ENCODE results near the gene CBX2.

DNA sequence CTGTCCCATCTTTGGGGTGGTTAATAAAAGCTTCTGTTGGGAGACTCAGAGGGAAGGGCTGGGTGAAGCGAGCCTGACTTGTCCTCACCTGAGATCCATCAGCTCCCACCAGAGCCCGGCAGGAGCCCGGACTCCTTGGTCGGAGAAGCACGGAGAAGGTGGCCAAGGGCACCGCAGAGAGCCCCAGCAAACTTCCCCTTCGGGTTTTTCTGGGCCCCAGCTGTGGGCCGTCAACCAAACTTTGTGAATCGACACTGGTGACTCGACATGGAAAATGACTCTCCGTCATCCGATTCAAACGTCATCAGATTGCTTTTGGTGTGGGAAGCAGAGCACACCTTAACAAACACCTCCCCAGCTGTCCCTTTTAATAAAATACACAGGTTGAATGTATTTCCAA is 25.8 kb upstream of the CBX2 start:
- TF ChIP-seq, protein P1, sequence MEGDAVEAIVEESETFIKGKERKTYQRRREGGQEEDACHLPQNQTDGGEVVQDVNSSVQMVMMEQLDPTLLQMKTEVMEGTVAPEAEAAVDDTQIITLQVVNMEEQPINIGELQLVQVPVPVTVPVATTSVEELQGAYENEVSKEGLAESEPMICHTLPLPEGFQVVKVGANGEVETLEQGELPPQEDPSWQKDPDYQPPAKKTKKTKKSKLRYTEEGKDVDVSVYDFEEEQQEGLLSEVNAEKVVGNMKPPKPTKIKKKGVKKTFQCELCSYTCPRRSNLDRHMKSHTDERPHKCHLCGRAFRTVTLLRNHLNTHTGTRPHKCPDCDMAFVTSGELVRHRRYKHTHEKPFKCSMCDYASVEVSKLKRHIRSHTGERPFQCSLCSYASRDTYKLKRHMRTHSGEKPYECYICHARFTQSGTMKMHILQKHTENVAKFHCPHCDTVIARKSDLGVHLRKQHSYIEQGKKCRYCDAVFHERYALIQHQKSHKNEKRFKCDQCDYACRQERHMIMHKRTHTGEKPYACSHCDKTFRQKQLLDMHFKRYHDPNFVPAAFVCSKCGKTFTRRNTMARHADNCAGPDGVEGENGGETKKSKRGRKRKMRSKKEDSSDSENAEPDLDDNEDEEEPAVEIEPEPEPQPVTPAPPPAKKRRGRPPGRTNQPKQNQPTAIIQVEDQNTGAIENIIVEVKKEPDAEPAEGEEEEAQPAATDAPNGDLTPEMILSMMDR (IDR thresholded peaks at IDR 0.05; ENCODE audit: borderline replicate concordance, extremely low read depth, low read length, poor library complexity, severe bottlenecking): no peak
- TF ChIP-seq EZH2 (IDR thresholded peaks at IDR 0.05; ENCODE audit: borderline replicate concordance, low read depth, low read length, severe bottlenecking): no peak

Measured in DND-41 (cell line).